ENCODE results near the gene BCL11B. TPM values are rescaled to one million over a fixed set of nuclear protein-coding genes. Genes with fewer than 3 reads are reported as not detected.
A peak's percentile ranks its signal among the peaks of the same experiment; 100 is the strongest.

BCL11B gene
- total and polyA plus RNA-seq, 2 of the 8 experiments (the other 6 are each of a cell fraction or from before 2014, with no cell fraction given): 0.63 to 5.9 TPM

GRCh38 chr14:99256483-99256874, 15.5 kb downstream of the BCL11B start:
- Histone ChIP-seq H3K18ac (ENCODE audit: extremely low read depth, low read length) (no peak overlapping the region), H3K4me1 (replicated peaks in 1 of 4; ENCODE audit: control insufficient read depth in 3 of 4, insufficient read depth in 4 of 4, low read length in 3 of 4) (peaks cover 13 to 43% (median 23%) of the 10 kb centered on the region in 4 experiments), H4K91ac (replicated peaks; ENCODE audit: insufficient read length, low read length) (no peak overlapping the region), H3K56ac (replicated peaks; ENCODE audit: insufficient read length, low read depth, low read length) (no peak overlapping the region), H2BK5ac (ENCODE audit: low read depth, low read length) (no peak overlapping the region), H3K23me2 (ENCODE audit: low read depth, low read length) (no peaks in the 10 kb centered on the region), H3K4me3 (ENCODE audit: extremely low read depth in 1 of 4, insufficient read depth in 2 of 4, low read depth in 3 of 4, low read length in 4 of 4) (no peak overlapping the region), H2BK20ac (ENCODE audit: low read length) (no peak overlapping the region), H2AFZ (ENCODE audit: low read length) (no peak overlapping the region), H4K8ac (ENCODE audit: extremely low read depth, insufficient read depth, low read length) (no peak overlapping the region), H4K5ac (ENCODE audit: insufficient read length, low read depth, low read length) (no peak overlapping the region), H3K9me3 (ENCODE audit: insufficient read depth in 2 of 2, low read depth in 1 of 2, low read length in 1 of 2) (no peaks in the 10 kb centered on the region), H3K4ac (replicated peaks; ENCODE audit: insufficient read length, low read depth, low read length) (no peak overlapping the region), H3K27ac (ENCODE audit: low read depth, low read length) (no peak overlapping the region), H3K14ac (ENCODE audit: insufficient read length) (no peak overlapping the region), H3K27me3 (replicated peaks in 1 of 4; ENCODE audit: control insufficient read depth in 3 of 4, extremely low read depth in 1 of 4, insufficient read depth in 3 of 4, low read length in 3 of 4) (no peaks in the 10 kb centered on the region), H4K20me1 (replicated peaks in 1 of 2; ENCODE audit: control insufficient read depth in 1 of 2, insufficient read depth in 2 of 2, low read length in 2 of 2) (no peaks in the 10 kb centered on the region), H2BK15ac (ENCODE audit: low read length) (peak overlapping the region; percentile 77; the same call in 1 of the 2 replicates), H3K9ac (replicated peaks in 1 of 4; ENCODE audit: extremely low read depth in 1 of 4, low read depth in 3 of 4, low read length in 3 of 4) (no peak overlapping the region), H2BK12ac (ENCODE audit: low read depth, low read length) (peak overlapping the region; percentile 35; the same call in 1 of the 2 replicates), H3K4me2 (ENCODE audit: insufficient read depth in 1 of 2, low read depth in 2 of 2, low read length in 2 of 2) (no peak overlapping the region), H3K23ac (ENCODE audit: insufficient read length) (no peak overlapping the region), H3K36me3 (ENCODE audit: control insufficient read depth in 2 of 4, insufficient read depth in 4 of 4, low read length in 3 of 4) (no peaks in the 10 kb centered on the region), H3K79me2 (ENCODE audit: control insufficient read depth in 1 of 2, insufficient read depth in 2 of 2, low read length in 2 of 2) (peaks cover 0 to 57% of the 10 kb centered on the region in 2 experiments; a peak in 2 of 4 replicates), H2BK120ac (replicated peaks; ENCODE audit: low read depth, low read length) (no peak overlapping the region), H2AK5ac (ENCODE audit: low read depth, low read length) (0 out of 2 replicates have a peak overlapping the region, but pooled peaks have one; percentile 82), H3K79me1 (ENCODE audit: low read depth, low read length) (peaks cover 17% of the 10 kb centered on the region)
- no peak for TF ChIP-seq HDAC6 (IDR thresholded peaks at IDR 0.05; ENCODE audit: low read depth, low read length)
- FAIRE-seq: no peak
- ChIA-PET CTCF (ENCODE audit: partially characterized antibody) (interaction anchor here (1.5 kb wide), 1 partner anchor 8 kb away, joined by 3 read pairs; no protein-coding TSS in a partner anchor), POLR2A (ENCODE audit: partially characterized antibody) (no interaction called here)
- 94% methylated on average over 5 of the region's 5 CpGs; no CpG with 5 or more reads in 1 of the 2 experiments for WGBS, 2 experiments (ENCODE audit: extremely low coverage in 1 of 2, insufficient coverage in 1 of 2, insufficient read length in 1 of 2, insufficient replicate concordance in 2 of 2, low coverage in 1 of 2, low lambda C conversion rate in 2 of 2, missing lambda C conversion rate in 1 of 2)
- DNase-seq (ENCODE audit: low read depth in 1 of 2, low spot score in 2 of 2): no peak

Data from H1 (cell line).